Measurements from ENCODE around the gene ANKRD65.
"Not testable (repeated sequence)": the region's sequence is repeated elsewhere in the genome, so short reads cannot be mapped to it uniquely, and the experiment has no call there.

Gene ANKRD65

GRCh38 chr1:1387098-1388077, 33.7 kb downstream of the ANKRD65 start:
- DNase-seq (ENCODE audit: low spot score), result no peak
- CTCF ChIA-PET, result no interaction called here
- POLR2A ChIA-PET (ENCODE audit: low non-redundant PET), result no interaction called here
- 0 out of 2 replicates have a peak overlapping the region, but pooled peaks have one; percentile 11 for H3K27ac ChIP-seq
- no peak for TF ChIP-seq CTCF (conservative IDR thresholded peaks at IDR 0.05; ENCODE audit: low read depth)

- H3K27ac ChIP-seq, result no peak overlapping the region
- POLR2A ChIA-PET (ENCODE audit: low non-redundant PET), result no interaction called here
Observed at GRCh38 chr1:1385931-1386330, 35.1 kb downstream of the ANKRD65 start.

GRCh38 chr1:1385339-1385738, 35.7 kb downstream of the ANKRD65 start:
- CTCF ChIA-PET; POLR2A ChIA-PET (ENCODE audit: low non-redundant PET): not testable (repeated sequence)

More at GRCh38 chr1:1385931-1386330, 35.1 kb downstream of the ANKRD65 start:
- DNase-seq (ENCODE audit: low spot score), result no peak
- CTCF ChIA-PET, result no interaction called here
- TF ChIP-seq CTCF (conservative IDR thresholded peaks at IDR 0.05; ENCODE audit: low read depth), result no peak

GRCh38 chr1:1381294-1381693, 39.8 kb downstream of the ANKRD65 start:
- CTCF ChIA-PET, result no interaction called here
- TF ChIP-seq CTCF (conservative IDR thresholded peaks at IDR 0.05; ENCODE audit: low read depth), result no peak
- no peak for DNase-seq (ENCODE audit: low spot score)
- POLR2A ChIA-PET (ENCODE audit: low non-redundant PET), result no interaction called here
- peak overlapping the region; percentile 5 for H3K27ac ChIP-seq

More at GRCh38 chr1:1385339-1385738, 35.7 kb downstream of the ANKRD65 start:
- not testable (repeated sequence) for DNase-seq (ENCODE audit: low spot score)
- peak overlapping the region; percentile 6; the same call in 1 of the 2 replicates for H3K27ac ChIP-seq

GRCh38 chr1:1380860-1381259, 40.2 kb downstream of the ANKRD65 start:
- CTCF ChIA-PET, result no interaction called here
- no peak for TF ChIP-seq CTCF (conservative IDR thresholded peaks at IDR 0.05; ENCODE audit: low read depth)
- no peak for DNase-seq (ENCODE audit: low spot score)
- H3K27ac ChIP-seq, result peak overlapping the region; percentile 17; the same call in 1 of the 2 replicates
- POLR2A ChIA-PET (ENCODE audit: low non-redundant PET), result no interaction called here

- TF ChIP-seq CTCF (conservative IDR thresholded peaks at IDR 0.05; ENCODE audit: low read depth), result no peak
- ChIA-PET CTCF (interaction anchor here (0.7 kb wide), 2 partner anchors 20 kb away, joined by 5 to 7 read pairs; no protein-coding TSS in a partner anchor), POLR2A (ENCODE audit: low non-redundant PET) (no interaction called here)
- peak overlapping the region; percentile 90 for H3K27ac ChIP-seq
- DNase-seq (ENCODE audit: low spot score), result no peak
Observed at GRCh38 chr1:1377540-1378205, 43.4 kb downstream of the ANKRD65 start.

Measured in RWPE1 (cell line).